H1 (cell line): ENCODE results near the gene GCFC2. TPM values are rescaled to one million over a fixed set of nuclear protein-coding genes. Genes with fewer than 3 reads are reported as not detected.

ENCODE experiments used
- CTCF ChIP-seq, 3 experiments: IDR thresholded peaks; 1 replicate in 2 of 3; 2 replicates in 1 of 3; pipeline versions ENCODE4 v1.5.1 to v1.6.1; 2011; ENCODE audit warnings: low read length in 3 of 3, mild to moderate bottlenecking in 3 of 3, inconsistent platforms in 2 of 3, low read depth in 1 of 3, moderate library complexity in 1 of 3; ENCODE audit not compliant: insufficient read depth in 1 of 3; ENCODE audit errors: control extremely low read depth in 1 of 3
- EP300 ChIP-seq, 2 experiments: IDR thresholded peaks; 1 replicate in 1 of 2; 2 replicates in 1 of 2; pipeline ENCODE4 v1.6.1; 2011 to 2012; ENCODE audit warnings: low read depth in 2 of 2, low read length in 2 of 2, mild to moderate bottlenecking in 2 of 2, borderline replicate concordance in 1 of 2, inconsistent platforms in 1 of 2, moderate library complexity in 1 of 2
- RFX5 ChIP-seq: IDR thresholded peaks from 2 replicates; pipeline ENCODE4 v1.6.1; 2011; ENCODE audit warnings: low read depth, low read length, improper control_type of control experiment, borderline replicate concordance
- polyA plus RNA-seq, 7 experiments: library from polyadenylated mRNA; depleted of rRNA in 3 of 7; stranded (reverse) in 5 of 7; unstranded in 2 of 7; fragments of >200 nt in 5 of 7; fragments of 200-250 nt in 2 of 7; gene quantifications; 1 replicate in 5 of 7; 2 replicates in 1 of 7; 4 replicates in 1 of 7; pipeline versions ENCODE4 v1.2.1 to v1.2.3, GENCODE V29; 2011 to 2013; ENCODE audit warnings: missing spikeins in 2 of 7, mixed read lengths in 2 of 7
- total RNA-seq: library from RNA; stranded (reverse); fragmentation: NEBNext Ultra II Directional; extraction: Animal tissue kit (Norgen Biotek cat#: 25700); gene quantifications from 2 replicates; pipeline ENCODE4 v1.2.1, GENCODE V29; 2021
- TF ChIP-seq, protein P1 (sequence below): IDR thresholded peaks from 2 replicates; pipeline ENCODE4 v1.6.1; 2012; ENCODE audit warnings: low read length, inconsistent platforms

GCFC2 gene
- total and polyA plus RNA-seq, 2 of the 8 experiments (the other 6 are each of a cell fraction or from before 2014, with no cell fraction given): 5.6 to 19.1 TPM

DNA sequence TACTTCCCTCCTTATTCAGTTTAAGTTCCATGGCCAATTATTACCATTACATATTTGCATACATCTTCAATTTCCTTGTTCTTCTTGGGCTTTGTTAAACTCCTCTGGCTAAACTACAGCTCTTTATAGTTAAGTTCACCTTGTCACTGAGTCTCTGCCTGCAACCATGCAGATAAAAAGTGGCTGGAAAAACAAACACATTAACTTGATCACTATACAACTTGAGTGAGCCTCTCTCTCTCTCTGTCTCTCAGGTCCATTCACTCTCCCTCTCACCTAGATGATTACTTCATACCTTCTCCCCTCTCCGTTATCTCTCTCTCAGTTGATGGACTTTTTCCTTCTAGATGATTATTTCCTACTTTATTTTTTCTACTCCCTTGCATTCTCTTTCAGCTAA lies 30.3 kb downstream of the GCFC2 start (continued):
- TF ChIP-seq CTCF (IDR thresholded peaks at IDR 0.05; ENCODE audit: control extremely low read depth in 1 of 3, insufficient read depth in 1 of 3, low read depth in 1 of 3, low read length in 3 of 3) (no peak), EP300 (IDR thresholded peaks at IDR 0.05; ENCODE audit: borderline replicate concordance in 1 of 2, low read depth in 2 of 2, low read length in 2 of 2) (no peak), RFX5 (no peak)
- TF ChIP-seq, protein P1, sequence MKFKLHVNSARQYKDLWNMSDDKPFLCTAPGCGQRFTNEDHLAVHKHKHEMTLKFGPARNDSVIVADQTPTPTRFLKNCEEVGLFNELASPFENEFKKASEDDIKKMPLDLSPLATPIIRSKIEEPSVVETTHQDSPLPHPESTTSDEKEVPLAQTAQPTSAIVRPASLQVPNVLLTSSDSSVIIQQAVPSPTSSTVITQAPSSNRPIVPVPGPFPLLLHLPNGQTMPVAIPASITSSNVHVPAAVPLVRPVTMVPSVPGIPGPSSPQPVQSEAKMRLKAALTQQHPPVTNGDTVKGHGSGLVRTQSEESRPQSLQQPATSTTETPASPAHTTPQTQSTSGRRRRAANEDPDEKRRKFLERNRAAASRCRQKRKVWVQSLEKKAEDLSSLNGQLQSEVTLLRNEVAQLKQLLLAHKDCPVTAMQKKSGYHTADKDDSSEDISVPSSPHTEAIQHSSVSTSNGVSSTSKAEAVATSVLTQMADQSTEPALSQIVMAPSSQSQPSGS: no peak
